Liver (tissue), 9 donors: ENCODE data around the gene UMODL1. TPM values are rescaled to one million over a fixed set of nuclear protein-coding genes. Genes with fewer than 3 reads are reported as not detected.

Experiments used
- DNase-seq: peaks from one replicate; pipeline ENCODE4 v3.0.0-alpha.2; 2017; ENCODE audit warnings: low spot score
- H3K27ac ChIP-seq, 2 donors: one replicate each; pipeline ENCODE4 v1.7.0; 2013; ENCODE audit warnings: inconsistent platforms in 2 of 2, low read length in 2 of 2, control low read depth in 1 of 2, low read depth in 1 of 2, mild to moderate bottlenecking in 1 of 2
- H3K27me3 ChIP-seq, 4 donors: one replicate each; pipeline versions ENCODE4 v1.6.1 to v1.7.0; 2013; ENCODE audit warnings: low read length in 3 of 4, inconsistent platforms in 1 of 4, mild to moderate bottlenecking in 1 of 4, moderate library complexity in 1 of 4; ENCODE audit not compliant: control insufficient read depth in 4 of 4, insufficient read depth in 4 of 4
- H3K36me3 ChIP-seq, 4 donors: one replicate each; pipeline versions ENCODE4 v1.6.1 to v1.7.0; 2013; ENCODE audit warnings: low read length in 3 of 4, mild to moderate bottlenecking in 3 of 4, low read depth in 1 of 4, moderate library complexity in 1 of 4; ENCODE audit not compliant: control insufficient read depth in 4 of 4, insufficient read depth in 3 of 4
- H3K4me1 ChIP-seq, 4 donors: one replicate each; pipeline versions ENCODE4 v1.6.1 to v1.7.0; 2013; ENCODE audit warnings: low read length in 3 of 4, mild to moderate bottlenecking in 3 of 4, moderate library complexity in 1 of 4; ENCODE audit not compliant: control insufficient read depth in 4 of 4, insufficient read depth in 4 of 4
- H3K4me3 ChIP-seq, 3 donors: one replicate each; pipeline versions ENCODE4 v1.6.1 to v1.7.0; 2013; ENCODE audit warnings: low read length in 3 of 3, control low read depth in 1 of 3, low read depth in 1 of 3, mild to moderate bottlenecking in 1 of 3
- H3K9ac ChIP-seq, 2 donors: one replicate each; pipeline ENCODE4 v1.7.0; 2013; ENCODE audit warnings: low read length in 2 of 2, mild to moderate bottlenecking in 2 of 2, moderate library complexity in 2 of 2, control low read depth in 1 of 2, low read depth in 1 of 2
- H3K9me3 ChIP-seq, 4 donors: one replicate each; pipeline versions ENCODE4 v1.6.1 to v1.7.0; 2013; ENCODE audit warnings: low read length in 3 of 4; ENCODE audit not compliant: control insufficient read depth in 4 of 4
- CTCF ChIP-seq: fragments of 150-350 bp; IDR thresholded peaks from 2 replicates; pipeline ENCODE4 v1.5.1; 2017; ENCODE audit warnings: improper control_type of control experiment, low read depth, low read length; ENCODE audit not compliant: missing input control
- EGR1 ChIP-seq, 2 donors: IDR thresholded peaks; 2 replicates each; pipeline ENCODE4 v1.6.1; 2016 to 2018; ENCODE audit warnings: antibody characterized with exemption in 2 of 2, low read depth in 2 of 2
- FOXA1 ChIP-seq: IDR thresholded peaks from 2 replicates; pipeline ENCODE4 v1.6.1; 2016; ENCODE audit warnings: antibody characterized with exemption
- FOXA2 ChIP-seq: IDR thresholded peaks from 2 replicates; pipeline ENCODE4 v1.6.1; 2016; ENCODE audit warnings: antibody characterized with exemption
- HNF4A ChIP-seq, 2 donors: conservative IDR thresholded peaks; 2 replicates each; pipeline ENCODE4 v1.6.1; 2016; ENCODE audit warnings: antibody characterized with exemption in 2 of 2, mild to moderate bottlenecking in 2 of 2
- HNF4G ChIP-seq: IDR thresholded peaks from 2 replicates; pipeline ENCODE4 v1.6.1; 2016; ENCODE audit warnings: antibody characterized with exemption
- JUND ChIP-seq, 2 donors: IDR thresholded peaks; 2 replicates each; pipeline ENCODE4 v1.6.1; 2016; ENCODE audit warnings: antibody characterized with exemption in 2 of 2
- RAD21 ChIP-seq, 2 donors: IDR thresholded peaks; 2 replicates each; pipeline ENCODE4 v1.6.1; 2016; ENCODE audit warnings: antibody characterized with exemption in 2 of 2, mild to moderate bottlenecking in 2 of 2
- REST ChIP-seq: IDR thresholded peaks from 2 replicates; pipeline ENCODE4 v1.6.1; 2016; ENCODE audit warnings: antibody characterized with exemption, mild to moderate bottlenecking
- YY1 ChIP-seq: IDR thresholded peaks from 2 replicates; pipeline ENCODE4 v1.6.1; 2016; ENCODE audit warnings: antibody characterized with exemption, mild to moderate bottlenecking
- WGBS: extraction: QIAGEN DNeasy Blood & Tissue Kit; methylation state at CpG from one replicate; pipeline ENCODE4 v1.1.7; 2013; 5-methylcytosine and 5-hydroxymethylcytosine counted together
- polyA plus RNA-seq, 2 donors: library from polyadenylated mRNA; stranded (reverse) in 1 of 2; unstranded in 1 of 2; fragments of 200-250 nt in 1 of 2; fragments of >200 nt in 1 of 2; fragmentation: Nextera tagmentation in 1 of 2; extraction: Ambion mirVana in 1 of 2; gene quantifications; one replicate each; pipeline versions ENCODE4 v1.2.1 to v1.2.3, GENCODE V29; 2013 to 2015
- total RNA-seq, 2 donors: library from RNA; depleted of rRNA; stranded (reverse); fragments of >200 nt; gene quantifications; one replicate each; pipeline ENCODE4 v1.2.3, GENCODE V29; 2014
- TF ChIP-seq, protein P1 (sequence below): IDR thresholded peaks from 2 replicates; pipeline ENCODE4 v1.6.1; 2016; ENCODE audit warnings: antibody characterized with exemption
- TF ChIP-seq, protein P2 (sequence below): IDR thresholded peaks from 2 replicates; pipeline ENCODE4 v1.6.1; 2016; ENCODE audit warnings: antibody characterized with exemption
- donor health status: healthy.
- donor health status: healthy.
- donor health status: healthy.
- donor health status: healthy.
- donor health status: healthy.

UMODL1 gene
- total and polyA plus RNA-seq, 4 donors, result 0.08 to 0.14 (median 0.08) TPM; not detected in 1

- no peaks in the 10 kb centered on the region for H3K4me1 ChIP-seq
- DNase-seq, result no peak
- no peak for TF ChIP-seq RAD21 (IDR thresholded peaks at IDR 0.05)
- TF ChIP-seq CTCF, result no peak
- TF ChIP-seq, protein P1, sequence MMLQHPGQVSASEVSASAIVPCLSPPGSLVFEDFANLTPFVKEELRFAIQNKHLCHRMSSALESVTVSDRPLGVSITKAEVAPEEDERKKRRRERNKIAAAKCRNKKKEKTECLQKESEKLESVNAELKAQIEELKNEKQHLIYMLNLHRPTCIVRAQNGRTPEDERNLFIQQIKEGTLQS, result no peak
- no peak for TF ChIP-seq HNF4G
- H3K4me3 ChIP-seq, result no peak overlapping the region
- H3K36me3 ChIP-seq, result no peaks in the 10 kb centered on the region
- H3K9me3 ChIP-seq, result no peaks in the 10 kb centered on the region
- H3K9ac ChIP-seq, result no peak overlapping the region
- H3K27ac ChIP-seq, result no peak overlapping the region
- WGBS, result 76% methylated on average over 4 of the region's 4 CpGs
- H3K27me3 ChIP-seq, result no peaks in the 10 kb centered on the region
Measured at GRCh38 chr21:42144679-42145568, 73.8 kb downstream of the UMODL1 start.

- Histone ChIP-seq H3K4me3 (no peak overlapping the region), H3K4me1 (no peaks in the 10 kb centered on the region), H3K27me3 (no peaks in the 10 kb centered on the region), H3K9me3 (no peaks in the 10 kb centered on the region), H3K36me3 (no peaks in the 10 kb centered on the region), H3K9ac (no peak overlapping the region), H3K27ac (no peak overlapping the region)
- TF ChIP-seq FOXA1 (no peak), RAD21 (IDR thresholded peaks at IDR 0.05) (peak; percentile 95 to 96), FOXA2 (no peak), REST (no peak), EGR1 (IDR thresholded peaks at IDR 0.05; ENCODE audit: low read depth in 2 of 2) (no peak), HNF4A (conservative IDR thresholded peaks at IDR 0.05) (no peak), CTCF (peak; percentile 98), HNF4G (no peak), YY1 (no peak), JUND (IDR thresholded peaks at IDR 0.05) (no peak)
- TF ChIP-seq, protein P2, sequence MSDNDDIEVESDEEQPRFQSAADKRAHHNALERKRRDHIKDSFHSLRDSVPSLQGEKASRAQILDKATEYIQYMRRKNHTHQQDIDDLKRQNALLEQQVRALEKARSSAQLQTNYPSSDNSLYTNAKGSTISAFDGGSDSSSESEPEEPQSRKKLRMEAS, result no peak
- WGBS, result 34% methylated on average over 15 of the region's 15 CpGs
- DNase-seq, result peak; percentile 59
Measured at GRCh38 chr21:42145569-42146272, 74.6 kb downstream of the UMODL1 start.
